Measurements from ENCODE around the gene NRP1.

NRP1 gene

DNA sequence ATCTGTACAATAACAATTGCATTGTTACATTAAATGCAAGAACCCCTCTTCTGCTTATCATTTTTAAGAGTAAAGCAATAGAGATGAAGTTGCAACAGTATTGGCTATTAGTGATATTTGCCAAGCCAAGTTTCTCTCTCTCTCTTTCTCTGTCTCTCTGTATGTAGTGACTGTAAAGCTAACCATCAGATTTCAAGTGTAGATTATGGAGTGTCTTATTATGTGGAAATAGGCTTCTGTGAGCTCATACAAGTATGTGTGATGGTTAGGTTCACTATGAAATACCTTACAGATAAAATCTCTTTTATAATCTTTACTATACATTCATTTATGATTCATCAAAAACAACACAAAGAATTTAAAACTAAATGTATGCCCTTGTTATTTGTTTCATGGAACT lies 28.6 kb upstream of the NRP1 start:
- H3K27me3 ChIP-seq (replicated peaks; ENCODE audit: insufficient read depth, low read length), result no peaks in the 10 kb centered on the region
- H3K9me2 ChIP-seq (replicated peaks; ENCODE audit: insufficient read depth, low read length), result no peaks in the 10 kb centered on the region
- H3K9ac ChIP-seq (ENCODE audit: low read length), result no peak overlapping the region
- no peaks in the 10 kb centered on the region for H3F3A ChIP-seq (ENCODE audit: insufficient read depth, low read length)
- H3K4me3 ChIP-seq (ENCODE audit: low read length), result no peak overlapping the region
- DNase-seq, result no peak
- H3K36me3 ChIP-seq (replicated peaks; ENCODE audit: insufficient read depth, low read length), result no peaks in the 10 kb centered on the region
- H3K4me1 ChIP-seq (ENCODE audit: low read length), result no peaks in the 10 kb centered on the region
- TF ChIP-seq, protein P1, sequence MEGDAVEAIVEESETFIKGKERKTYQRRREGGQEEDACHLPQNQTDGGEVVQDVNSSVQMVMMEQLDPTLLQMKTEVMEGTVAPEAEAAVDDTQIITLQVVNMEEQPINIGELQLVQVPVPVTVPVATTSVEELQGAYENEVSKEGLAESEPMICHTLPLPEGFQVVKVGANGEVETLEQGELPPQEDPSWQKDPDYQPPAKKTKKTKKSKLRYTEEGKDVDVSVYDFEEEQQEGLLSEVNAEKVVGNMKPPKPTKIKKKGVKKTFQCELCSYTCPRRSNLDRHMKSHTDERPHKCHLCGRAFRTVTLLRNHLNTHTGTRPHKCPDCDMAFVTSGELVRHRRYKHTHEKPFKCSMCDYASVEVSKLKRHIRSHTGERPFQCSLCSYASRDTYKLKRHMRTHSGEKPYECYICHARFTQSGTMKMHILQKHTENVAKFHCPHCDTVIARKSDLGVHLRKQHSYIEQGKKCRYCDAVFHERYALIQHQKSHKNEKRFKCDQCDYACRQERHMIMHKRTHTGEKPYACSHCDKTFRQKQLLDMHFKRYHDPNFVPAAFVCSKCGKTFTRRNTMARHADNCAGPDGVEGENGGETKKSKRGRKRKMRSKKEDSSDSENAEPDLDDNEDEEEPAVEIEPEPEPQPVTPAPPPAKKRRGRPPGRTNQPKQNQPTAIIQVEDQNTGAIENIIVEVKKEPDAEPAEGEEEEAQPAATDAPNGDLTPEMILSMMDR (IDR thresholded peaks at IDR 0.05; ENCODE audit: low read length), result no peak
- TF ChIP-seq EZH2phosphoT487 (IDR thresholded peaks at IDR 0.05; ENCODE audit: low read length) (no peak), EZH2 (optimal IDR thresholded peaks at IDR 0.05; ENCODE audit: low read depth, low read length) (no peak)
- H4K20me1 ChIP-seq (ENCODE audit: insufficient read depth, low read length), result no peaks in the 10 kb centered on the region
- no peak overlapping the region for H3K27ac ChIP-seq (ENCODE audit: low read length)
- no peak overlapping the region for H2AFZ ChIP-seq (ENCODE audit: low read length)
- H3K79me2 ChIP-seq (ENCODE audit: low read length), result no peaks in the 10 kb centered on the region
- no peak overlapping the region for H3K4me2 ChIP-seq (ENCODE audit: low read depth, low read length)
- H3K9me3 ChIP-seq (replicated peaks; ENCODE audit: insufficient read depth, low read length), result no peaks in the 10 kb centered on the region

DNA sequence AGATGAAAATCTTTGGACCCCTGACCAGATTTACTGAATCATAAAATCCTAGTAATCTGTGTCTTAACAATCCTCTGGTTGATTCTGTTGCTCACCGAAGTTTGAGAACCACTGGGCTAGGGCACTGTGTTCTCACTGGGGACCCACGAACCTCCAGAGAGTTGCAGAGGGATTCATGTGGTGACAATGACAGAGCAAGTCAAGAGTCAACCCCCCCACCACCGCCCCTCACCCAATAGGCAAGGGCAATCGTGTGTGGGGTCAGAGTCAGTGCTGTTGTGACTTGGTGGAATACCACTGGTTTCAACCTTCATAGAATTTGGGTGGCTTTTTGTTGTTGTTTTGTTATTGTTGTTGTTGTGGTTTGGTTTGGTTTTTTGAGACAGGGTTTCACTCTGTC lies 23.5 kb upstream of the NRP1 start:
- Histone ChIP-seq H3F3A (ENCODE audit: insufficient read depth, low read length) (no peaks in the 10 kb centered on the region), H2AFZ (ENCODE audit: low read length) (no peak overlapping the region), H3K4me1 (ENCODE audit: low read length) (no peaks in the 10 kb centered on the region), H3K27me3 (replicated peaks; ENCODE audit: insufficient read depth, low read length) (no peaks in the 10 kb centered on the region), H3K27ac (ENCODE audit: low read length) (no peak overlapping the region), H4K20me1 (ENCODE audit: insufficient read depth, low read length) (no peaks in the 10 kb centered on the region), H3K9me2 (replicated peaks; ENCODE audit: insufficient read depth, low read length) (no peaks in the 10 kb centered on the region), H3K9ac (ENCODE audit: low read length) (no peak overlapping the region), H3K4me2 (ENCODE audit: low read depth, low read length) (no peak overlapping the region), H3K9me3 (replicated peaks; ENCODE audit: insufficient read depth, low read length) (no peaks in the 10 kb centered on the region), H3K79me2 (ENCODE audit: low read length) (no peaks in the 10 kb centered on the region), H3K4me3 (ENCODE audit: low read length) (no peak overlapping the region), H3K36me3 (replicated peaks; ENCODE audit: insufficient read depth, low read length) (no peaks in the 10 kb centered on the region)
- no peak for DNase-seq
- TF ChIP-seq, protein P1 (IDR thresholded peaks at IDR 0.05; ENCODE audit: low read length), result no peak
- TF ChIP-seq EZH2 (optimal IDR thresholded peaks at IDR 0.05; ENCODE audit: low read depth, low read length) (no peak), EZH2phosphoT487 (IDR thresholded peaks at IDR 0.05; ENCODE audit: low read length) (no peak)

DNA sequence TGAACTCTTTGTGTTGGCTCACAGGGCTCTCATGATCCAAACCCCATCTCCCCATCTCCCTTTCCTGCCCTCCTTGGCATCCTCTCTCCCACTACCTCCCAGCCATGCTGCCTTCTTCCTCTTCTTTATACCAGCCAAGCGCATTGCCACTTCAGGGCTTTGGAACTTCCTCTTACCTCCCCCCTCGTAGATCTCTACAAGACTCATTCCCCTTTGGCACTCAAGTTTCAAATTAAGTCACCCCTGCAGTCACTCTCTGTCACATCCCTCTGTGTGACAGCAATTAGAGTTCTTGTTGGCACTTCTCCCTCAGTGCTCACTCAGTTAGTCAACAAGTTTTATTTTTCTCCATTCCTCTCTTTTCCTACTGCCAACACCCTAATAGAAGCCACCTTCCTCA lies 20.8 kb upstream of the NRP1 start:
- Histone ChIP-seq H3F3A (ENCODE audit: insufficient read depth, low read length) (no peaks in the 10 kb centered on the region), H3K4me2 (ENCODE audit: low read depth, low read length) (no peak overlapping the region), H3K27me3 (replicated peaks; ENCODE audit: insufficient read depth, low read length) (no peaks in the 10 kb centered on the region), H3K4me1 (ENCODE audit: low read length) (no peaks in the 10 kb centered on the region), H2AFZ (ENCODE audit: low read length) (no peak overlapping the region), H3K36me3 (replicated peaks; ENCODE audit: insufficient read depth, low read length) (no peaks in the 10 kb centered on the region), H3K9me2 (replicated peaks; ENCODE audit: insufficient read depth, low read length) (no peaks in the 10 kb centered on the region), H4K20me1 (ENCODE audit: insufficient read depth, low read length) (no peaks in the 10 kb centered on the region), H3K27ac (ENCODE audit: low read length) (no peak overlapping the region), H3K9ac (ENCODE audit: low read length) (no peak overlapping the region), H3K4me3 (ENCODE audit: low read length) (no peak overlapping the region), H3K9me3 (replicated peaks; ENCODE audit: insufficient read depth, low read length) (no peaks in the 10 kb centered on the region), H3K79me2 (ENCODE audit: low read length) (no peaks in the 10 kb centered on the region)
- no peak for DNase-seq
- TF ChIP-seq EZH2 (optimal IDR thresholded peaks at IDR 0.05; ENCODE audit: low read depth, low read length) (no peak), EZH2phosphoT487 (IDR thresholded peaks at IDR 0.05; ENCODE audit: low read length) (no peak)
- TF ChIP-seq, protein P1 (IDR thresholded peaks at IDR 0.05; ENCODE audit: low read length), result no peak
